ENCODE results near the gene BLID.

DNA sequence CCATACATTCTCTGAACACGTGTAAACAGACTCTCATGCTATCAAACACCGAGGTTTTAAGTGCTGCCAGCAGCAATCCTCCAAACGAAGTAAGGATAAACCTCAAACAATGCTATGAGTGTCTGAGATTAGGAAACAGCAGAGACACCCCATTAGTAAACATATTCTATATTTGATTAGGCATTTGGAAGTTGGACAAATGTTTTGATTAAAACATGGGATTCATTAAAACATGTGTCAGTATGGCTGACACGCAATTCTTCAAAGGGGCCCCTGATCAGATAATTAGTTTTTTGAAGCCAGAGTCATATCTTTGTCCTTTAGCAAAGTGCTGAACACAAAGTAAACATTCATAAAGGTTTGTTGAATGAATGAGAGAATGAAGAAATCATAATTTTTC, 33.2 kb upstream of the BLID start:
- TF ChIP-seq EZH2 (IDR thresholded peaks at IDR 0.05; ENCODE audit: low read length) = no peak
- TF ChIP-seq, protein P1, sequence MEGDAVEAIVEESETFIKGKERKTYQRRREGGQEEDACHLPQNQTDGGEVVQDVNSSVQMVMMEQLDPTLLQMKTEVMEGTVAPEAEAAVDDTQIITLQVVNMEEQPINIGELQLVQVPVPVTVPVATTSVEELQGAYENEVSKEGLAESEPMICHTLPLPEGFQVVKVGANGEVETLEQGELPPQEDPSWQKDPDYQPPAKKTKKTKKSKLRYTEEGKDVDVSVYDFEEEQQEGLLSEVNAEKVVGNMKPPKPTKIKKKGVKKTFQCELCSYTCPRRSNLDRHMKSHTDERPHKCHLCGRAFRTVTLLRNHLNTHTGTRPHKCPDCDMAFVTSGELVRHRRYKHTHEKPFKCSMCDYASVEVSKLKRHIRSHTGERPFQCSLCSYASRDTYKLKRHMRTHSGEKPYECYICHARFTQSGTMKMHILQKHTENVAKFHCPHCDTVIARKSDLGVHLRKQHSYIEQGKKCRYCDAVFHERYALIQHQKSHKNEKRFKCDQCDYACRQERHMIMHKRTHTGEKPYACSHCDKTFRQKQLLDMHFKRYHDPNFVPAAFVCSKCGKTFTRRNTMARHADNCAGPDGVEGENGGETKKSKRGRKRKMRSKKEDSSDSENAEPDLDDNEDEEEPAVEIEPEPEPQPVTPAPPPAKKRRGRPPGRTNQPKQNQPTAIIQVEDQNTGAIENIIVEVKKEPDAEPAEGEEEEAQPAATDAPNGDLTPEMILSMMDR (optimal IDR thresholded peaks at IDR 0.05 in 1 of 3, IDR thresholded peaks at IDR 0.05 in 1 of 3, conservative IDR thresholded peaks at IDR 0.05 in 1 of 3; ENCODE audit: extremely low read depth in 1 of 3, insufficient read depth in 2 of 3, low read length in 3 of 3) = no peak

All from keratinocyte (primary cell).